ENCODE results near the gene WIZ. TPM values are rescaled to one million over a fixed set of nuclear protein-coding genes. Genes with fewer than 3 reads are reported as not detected.

The WIZ gene
- total and polyA plus RNA-seq, 10 of the 15 experiments (the other 5 are each of a cell fraction or from before 2014, with no cell fraction given): 0.10 to 26.7 (median 2.7) TPM

DNA sequence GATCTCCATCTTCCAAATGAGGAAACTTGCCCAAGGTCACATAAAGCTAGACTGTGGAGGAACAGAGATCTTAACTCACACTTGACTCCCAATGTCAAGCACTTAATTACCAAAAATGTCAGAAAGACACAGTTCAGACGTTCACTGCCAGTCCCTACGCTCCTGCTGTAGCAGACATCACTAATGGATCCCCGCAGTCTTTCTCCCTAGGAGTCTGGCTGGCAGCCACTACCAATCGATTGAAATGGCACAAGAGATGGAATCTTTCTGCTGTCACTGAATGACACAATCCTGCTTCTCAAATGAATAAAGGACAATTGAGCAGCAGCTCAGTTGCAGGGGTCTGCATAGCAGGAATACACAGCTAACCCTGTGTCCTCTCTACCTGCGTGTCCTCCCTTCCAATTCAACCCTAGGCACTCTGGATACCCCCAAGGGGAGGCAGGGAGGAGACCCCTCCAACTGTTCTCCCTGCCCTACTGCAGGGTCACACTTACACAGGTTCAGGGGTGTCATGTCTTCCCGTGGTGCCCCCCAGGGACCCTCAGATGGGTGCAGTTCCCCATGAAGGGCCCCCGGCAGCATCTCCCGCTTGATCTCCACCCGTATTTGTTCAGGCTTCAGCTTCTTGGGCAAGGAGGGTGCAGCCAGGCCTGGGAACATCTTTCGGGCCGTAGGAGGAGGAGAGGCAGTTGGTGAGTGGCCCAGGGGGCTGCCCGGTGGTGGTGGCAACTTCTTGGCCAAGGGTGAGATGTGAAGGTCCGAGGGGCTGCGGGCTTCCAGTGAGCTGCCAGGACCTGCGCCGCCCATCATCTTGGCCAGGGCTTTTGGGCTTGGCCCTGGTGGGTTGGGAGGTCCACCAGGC lies 23.0 kb downstream of the WIZ start:
- peaks cover 22% of the 10 kb centered on the region for H3K79me2 ChIP-seq (ENCODE audit: control insufficient read depth, insufficient read depth, low read length)
- H3K27ac ChIP-seq (ENCODE audit: control insufficient read depth, insufficient read depth): no peak overlapping the region
- H2AFZ ChIP-seq (ENCODE audit: control insufficient read depth, low read depth, low read length): no peak overlapping the region
- no peak overlapping the region for H3K9ac ChIP-seq (ENCODE audit: control insufficient read depth, insufficient read depth, low read length)
- ChIA-PET CTCF (no interaction called here), RAD21 (ENCODE audit: unreplicated experiment) (no interaction called here), SMC1A (ENCODE audit: uncharacterized antibody, unreplicated experiment) (no interaction called here), POLR2A (interaction anchor here (0.6 kb wide), 1 partner anchor 40 kb away, joined by 3 read pairs; no protein-coding TSS in a partner anchor)
- H3K9me3 ChIP-seq (replicated peaks; ENCODE audit: control insufficient read depth, insufficient read depth, low read length): no peaks in the 10 kb centered on the region; the same call in 2 of the 3 replicates
- in situ Hi-C loops (cut with MboI): loop anchor here (5.0 kb wide), 1 partner anchor 131 kb away; no protein-coding TSS in a partner anchor
- ATAC-seq: peak; percentile 22; the same call in 1 of the 3 replicates
- peaks cover 14 to 46% of the 10 kb centered on the region in 2 experiments for H3K36me3 ChIP-seq (ENCODE audit: control insufficient read depth in 2 of 2, insufficient read depth in 2 of 2, low read length in 1 of 2)
- H3K4me3 ChIP-seq: no peak overlapping the region
- FAIRE-seq: no peak
- H3K4me1 ChIP-seq (ENCODE audit: control insufficient read depth, insufficient read depth, low read length): peaks cover 10% of the 10 kb centered on the region
- no peak for DNase-seq (ENCODE audit: low read depth, low spot score)
- BruUV-seq (replicated peaks): TSS peak; percentile 8
- WGBS (ENCODE audit: insufficient coverage, insufficient replicate concordance, low lambda C conversion rate, missing lambda C conversion rate): 94% methylated on average over 16 of the region's 16 CpGs
- no peaks in the 10 kb centered on the region for H3K27me3 ChIP-seq (replicated peaks in 1 of 2; ENCODE audit: control insufficient read depth in 2 of 2, insufficient read depth in 2 of 2, low read length in 1 of 2)
- no peaks in the 10 kb centered on the region for H4K20me1 ChIP-seq (ENCODE audit: control insufficient read depth, insufficient read depth)
- TF ChIP-seq POLR2A (IDR thresholded peaks at IDR 0.05; ENCODE audit: low read depth, low read length): peak; percentile 9; the same call in 1 of the 2 replicates
- TF ChIP-seq TAF1 (IDR thresholded peaks at IDR 0.05; ENCODE audit: borderline replicate concordance, low read depth, low read length): no peak
- TF ChIP-seq POLR2AphosphoS5 (IDR thresholded peaks at IDR 0.05; ENCODE audit: low read length): no peak
- peak in 1 of 2 experiments; percentile 70; a peak in 1 of 4 replicates for TF ChIP-seq SRF (IDR thresholded peaks at IDR 0.05; ENCODE audit: low read depth in 2 of 2, low read length in 2 of 2)
- TF ChIP-seq YY1 (IDR thresholded peaks at IDR 0.05; ENCODE audit: low read depth, low read length): peak; percentile 20; the same call in 1 of the 2 replicates
- TF ChIP-seq, protein P1, sequence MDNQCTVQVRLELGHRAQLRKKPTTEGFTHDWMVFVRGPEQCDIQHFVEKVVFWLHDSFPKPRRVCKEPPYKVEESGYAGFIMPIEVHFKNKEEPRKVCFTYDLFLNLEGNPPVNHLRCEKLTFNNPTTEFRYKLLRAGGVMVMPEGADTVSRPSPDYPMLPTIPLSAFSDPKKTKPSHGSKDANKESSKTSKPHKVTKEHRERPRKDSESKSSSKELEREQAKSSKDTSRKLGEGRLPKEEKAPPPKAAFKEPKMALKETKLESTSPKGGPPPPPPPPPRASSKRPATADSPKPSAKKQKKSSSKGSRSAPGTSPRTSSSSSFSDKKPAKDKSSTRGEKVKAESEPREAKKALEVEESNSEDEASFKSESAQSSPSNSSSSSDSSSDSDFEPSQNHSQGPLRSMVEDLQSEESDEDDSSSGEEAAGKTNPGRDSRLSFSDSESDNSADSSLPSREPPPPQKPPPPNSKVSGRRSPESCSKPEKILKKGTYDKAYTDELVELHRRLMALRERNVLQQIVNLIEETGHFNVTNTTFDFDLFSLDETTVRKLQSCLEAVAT (IDR thresholded peaks at IDR 0.05): peak; percentile 92
- H3K4me2 ChIP-seq (ENCODE audit: control insufficient read depth, insufficient read depth): no peak overlapping the region
- intact Hi-C loops (cut with micrococcal nuclease; ENCODE audit: unreplicated experiment): no loop called here
